Subcutaneous preadipocyte (primary cell): ENCODE measurements around the gene ADAMTS16. TPM values are rescaled to one million over a fixed set of nuclear protein-coding genes. Genes with fewer than 3 reads are reported as not detected.

Experiments used
- small RNA-seq: library from RNA; depleted of rRNA; stranded (forward); fragments of <200 nt; gene quantifications from one replicate; pipeline ENCODE3, GENCODE V24; 2012
- total RNA-seq: library from RNA; depleted of rRNA; stranded (reverse); fragments of >200 nt; gene quantifications from 2 replicates; pipeline ENCODE4 v1.2.3, GENCODE V29; 2012

ADAMTS16 gene
- total RNA-seq, result 1.8 and 2.9 TPM in 2 replicates

GRCh38 chr5:5139777-5140478 is at the start of gene ADAMTS16:
Gene ADAMTS16 (plus strand): TSS chr5:5140330. CDS start chr5:5140468, 138 bp downstream.

Small RNA genes within 50 kb of the gene (small RNA-seq; reads per million reads assigned to genes)
- gene RN7SKP73, result not detected
